HL-60 (cell line): ENCODE data around the gene UTRN.

Experiments
- DNase-seq, 2 experiments: peaks; one replicate each; pipeline ENCODE4 v3.0.0-alpha.2; 2010 to 2020; ENCODE audit warnings: low read depth in 1 of 2, low spot score in 1 of 2
- H3K27ac ChIP-seq: fragments of 250-450 bp; sonication (Bioruptor Pico); replicated peaks from 2 replicates; pipeline ENCODE4 v1.5.1; 2020; ENCODE audit warnings: mild to moderate bottlenecking, moderate library complexity
- H3K27me3 ChIP-seq: fragments of 250-450 bp; sonication (Bioruptor Pico); 2 replicates; pipeline ENCODE4 v1.5.1; 2021; ENCODE audit warnings: mild to moderate bottlenecking, moderate library complexity; ENCODE audit not compliant: insufficient read depth, poor library complexity, severe bottlenecking
- H3K4me3 ChIP-seq: replicated peaks from 2 replicates; pipeline ENCODE4 v1.5.1; 2011; ENCODE audit warnings: mild to moderate bottlenecking, control low read depth, low read length; ENCODE audit not compliant: insufficient read depth
- CTCF ChIP-seq: IDR thresholded peaks from one replicate; pipeline ENCODE4 v1.5.1; 2011; ENCODE audit warnings: low read length, control low read depth, inconsistent platforms; ENCODE audit not compliant: insufficient read depth
- GABPA ChIP-seq: IDR thresholded peaks from 2 replicates; pipeline ENCODE4 v1.6.1; 2012; ENCODE audit warnings: low read depth
- POLR2AphosphoS5 ChIP-seq: IDR thresholded peaks from 2 replicates; pipeline ENCODE4 v1.6.1; 2012; ENCODE audit warnings: low read depth
- REST ChIP-seq: IDR thresholded peaks from 2 replicates; pipeline ENCODE4 v1.6.1; 2012; ENCODE audit warnings: low read depth; ENCODE audit not compliant: insufficient replicate concordance
- SPI1 ChIP-seq: IDR thresholded peaks from 2 replicates; pipeline ENCODE4 v1.6.1; 2012; ENCODE audit warnings: low read depth, mild to moderate bottlenecking, borderline replicate concordance

UTRN gene

GRCh38 chr6:144286503-144287393, 1.6 kb downstream of the UTRN start:
- Histone ChIP-seq H3K27me3 (no peaks in the 10 kb centered on the region), H3K4me3 (peak overlapping the region; percentile 86), H3K27ac (peak overlapping the region; percentile 81; the same call in 1 of the 2 replicates)
- DNase-seq, result peak; percentile 5 to 21
- TF ChIP-seq GABPA, result no peak
- no peak for TF ChIP-seq REST
- no peak for TF ChIP-seq SPI1
- no peak for TF ChIP-seq POLR2AphosphoS5
- no peak for TF ChIP-seq CTCF

GRCh38 chr6:144289006-144289405, 3.9 kb downstream of the UTRN start:
- H3K27me3 ChIP-seq, result no peaks in the 10 kb centered on the region
- H3K4me3 ChIP-seq, result no peak overlapping the region
- no peak for DNase-seq
- no peak for TF ChIP-seq SPI1
- no peak for TF ChIP-seq POLR2AphosphoS5
- TF ChIP-seq GABPA, result no peak
- no peak overlapping the region for H3K27ac ChIP-seq

GRCh38 chr6:144292372-144292771, 7.2 kb downstream of the UTRN start:
- no peak for TF ChIP-seq CTCF
- TF ChIP-seq SPI1, result no peak
- TF ChIP-seq REST, result no peak
- no peak for TF ChIP-seq POLR2AphosphoS5
- TF ChIP-seq GABPA, result no peak
- Histone ChIP-seq H3K27ac (no peak overlapping the region), H3K27me3 (no peaks in the 10 kb centered on the region), H3K4me3 (no peak overlapping the region)
- no peak for DNase-seq

GRCh38 chr6:144294016-144294415, 8.9 kb downstream of the UTRN start:
- Histone ChIP-seq H3K27ac (no peak overlapping the region), H3K27me3 (no peaks in the 10 kb centered on the region), H3K4me3 (no peak overlapping the region)
- DNase-seq, result no peak
- TF ChIP-seq SPI1 (no peak), POLR2AphosphoS5 (no peak), REST (no peak), GABPA (no peak)
